Globus pallidus (tissue), 1 donor: Measurements from ENCODE around the gene KRTAP10-2.
"Not testable (repeated sequence)": the region's sequence is repeated elsewhere in the genome, so short reads cannot be mapped to it uniquely, and the experiment has no call there.

ENCODE experiments used
- DNase-seq: peaks from one replicate; pipeline ENCODE4 v3.0.0-alpha.2; 2015; ENCODE audit warnings: low spot score

KRTAP10-2 gene

GRCh38 chr21:44512496-44513388, 38.6 kb downstream of the KRTAP10-2 start:
- no peak for DNase-seq

DNA sequence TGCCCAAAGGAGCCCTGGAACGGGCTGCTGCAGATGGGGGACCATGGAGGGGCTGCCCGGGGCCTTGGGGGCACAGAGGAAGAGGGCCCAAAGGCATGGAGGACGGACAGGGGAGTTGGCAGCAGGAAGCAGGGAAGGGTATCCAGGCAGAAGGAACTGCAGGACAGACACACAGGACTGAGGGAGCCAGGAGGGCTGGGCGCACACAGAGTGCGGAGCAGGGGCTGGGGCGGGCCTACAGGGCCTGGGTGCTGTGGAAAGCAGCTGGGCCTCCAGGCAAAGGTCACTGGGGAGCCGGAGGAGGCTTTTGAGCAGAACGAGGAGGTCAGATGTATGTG, 39.4 kb downstream of the KRTAP10-2 start:
- DNase-seq, result no peak

DNA sequence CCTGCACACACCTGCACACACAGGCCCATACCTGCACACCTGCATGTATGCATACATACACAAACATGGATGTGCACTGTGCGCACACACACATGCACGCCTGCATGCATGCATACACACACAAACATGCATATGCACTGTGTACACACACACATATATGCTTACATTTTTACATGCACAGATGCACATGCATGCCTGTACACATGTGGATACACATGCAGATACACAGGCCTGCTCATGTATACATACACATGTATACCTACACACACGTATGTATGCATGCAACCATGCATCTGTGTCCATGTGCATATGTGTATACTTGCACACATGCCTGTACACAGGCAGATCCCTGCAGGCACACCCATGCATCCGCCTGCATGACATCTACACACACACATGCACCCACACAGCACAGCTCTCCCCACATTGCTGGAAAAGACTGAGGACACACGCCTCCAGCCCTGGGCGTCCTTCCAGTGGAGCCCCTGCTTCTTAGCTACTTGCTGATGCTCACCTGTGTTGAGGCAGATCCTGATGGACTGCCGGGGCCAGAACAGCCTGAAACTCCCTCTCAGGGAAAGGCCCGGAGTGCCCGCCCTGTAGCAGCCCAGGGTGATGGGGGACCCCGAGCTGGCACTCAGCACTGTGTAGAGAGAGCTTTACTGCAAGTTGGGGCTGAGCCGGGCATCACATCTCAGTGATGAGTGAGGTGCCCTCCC, 39.9 kb downstream of the KRTAP10-2 start:
- DNase-seq, result no peak

DNA sequence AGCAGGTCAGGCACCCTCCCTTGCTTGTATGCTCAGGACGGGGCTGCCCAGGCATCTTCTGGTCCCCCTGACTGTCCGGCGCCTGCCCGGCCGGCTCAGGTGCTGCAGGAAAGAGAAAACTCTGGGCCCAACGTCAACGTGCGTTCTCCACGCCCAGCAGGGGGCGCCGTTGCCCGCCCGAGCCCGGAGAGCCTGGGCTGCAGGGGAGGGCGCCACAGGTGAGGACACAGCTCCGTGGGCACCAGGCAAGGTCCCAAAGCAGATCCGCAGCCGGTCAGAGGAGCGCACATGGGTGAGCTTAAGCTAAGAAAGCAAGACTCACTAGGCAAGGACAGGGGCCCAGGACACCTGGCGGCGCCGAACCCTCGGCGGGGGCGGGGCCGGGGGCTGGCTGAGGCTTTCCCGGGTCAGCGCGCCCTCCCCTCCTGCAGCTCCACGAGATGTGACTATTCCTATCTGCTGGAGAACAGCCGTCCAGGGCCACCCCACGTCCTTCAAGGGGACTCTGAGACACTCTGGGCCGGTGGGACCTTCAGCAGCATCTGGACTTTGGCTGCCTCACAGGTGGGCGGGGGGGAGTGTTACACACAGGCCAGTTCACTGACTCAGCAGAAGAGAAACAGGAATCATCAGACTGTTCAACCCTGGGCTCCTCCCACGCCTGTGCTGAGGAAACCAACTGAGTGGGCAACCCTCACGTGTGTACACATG, 40.6 kb downstream of the KRTAP10-2 start:
- no peak for DNase-seq

DNA sequence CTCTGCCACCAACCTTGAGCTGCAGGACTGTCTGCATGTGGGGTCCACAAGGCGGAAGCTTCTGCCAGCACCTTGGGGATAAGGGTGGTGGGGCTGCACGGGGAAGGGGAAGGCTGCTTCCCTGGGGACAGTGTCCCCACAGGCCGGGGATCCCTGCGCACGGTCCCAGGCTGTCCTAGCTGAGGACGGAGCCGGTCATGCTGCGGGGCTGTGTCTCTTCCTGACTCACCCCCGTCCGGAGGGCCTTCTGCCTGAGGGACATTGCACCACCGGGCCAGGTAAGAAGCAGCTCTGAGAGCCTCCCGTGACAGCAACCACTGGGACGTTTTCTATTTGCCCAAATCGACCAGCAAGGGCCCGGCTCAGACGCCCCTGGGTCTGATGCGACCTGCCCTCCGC, 41.2 kb downstream of the KRTAP10-2 start:
- DNase-seq, result no peak

- no peak for DNase-seq
Observed at GRCh38 chr21:44509539-44509938, 41.8 kb downstream of the KRTAP10-2 start.

- DNase-seq, result no peak
Observed at GRCh38 chr21:44508711-44509445, 42.4 kb downstream of the KRTAP10-2 start.

GRCh38 chr21:44508426-44508710, 42.9 kb downstream of the KRTAP10-2 start:
- no peak for DNase-seq

DNA sequence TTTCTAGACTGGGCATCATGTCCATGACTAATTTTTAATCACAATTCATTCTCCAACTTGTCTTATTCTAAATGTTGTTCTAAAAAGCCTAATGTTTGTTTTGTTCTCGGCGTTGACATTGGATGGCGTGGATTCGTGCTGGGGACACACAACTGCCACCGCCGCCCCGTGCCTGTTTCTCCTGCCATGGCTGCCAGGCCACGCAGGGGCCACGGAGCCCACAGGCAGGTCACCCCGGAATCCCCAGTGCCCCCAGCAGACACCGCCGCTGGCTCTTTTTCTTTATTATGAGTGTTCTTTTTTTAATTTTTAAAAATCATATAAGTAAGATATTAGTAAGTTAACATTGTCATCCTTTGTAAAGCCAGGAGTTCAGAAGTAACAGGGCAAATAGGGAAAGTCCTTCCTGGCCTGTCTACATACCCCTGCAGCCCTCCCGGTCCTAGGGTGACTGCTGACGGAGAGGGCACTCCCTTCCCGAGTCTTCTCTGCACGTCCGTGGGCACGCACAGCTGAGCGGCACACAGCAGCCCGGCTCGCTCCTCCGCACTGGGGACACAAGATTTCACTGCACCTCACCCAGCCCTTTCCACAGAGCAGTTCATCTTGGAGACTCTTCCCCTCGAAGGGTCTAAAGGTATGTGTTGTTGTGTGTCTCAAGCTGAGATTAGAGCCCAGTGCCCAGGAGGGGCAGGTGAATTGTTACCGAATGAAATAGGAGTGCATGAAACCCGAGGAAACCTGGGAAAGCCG, 43.5 kb downstream of the KRTAP10-2 start:
- DNase-seq, result no peak

DNA sequence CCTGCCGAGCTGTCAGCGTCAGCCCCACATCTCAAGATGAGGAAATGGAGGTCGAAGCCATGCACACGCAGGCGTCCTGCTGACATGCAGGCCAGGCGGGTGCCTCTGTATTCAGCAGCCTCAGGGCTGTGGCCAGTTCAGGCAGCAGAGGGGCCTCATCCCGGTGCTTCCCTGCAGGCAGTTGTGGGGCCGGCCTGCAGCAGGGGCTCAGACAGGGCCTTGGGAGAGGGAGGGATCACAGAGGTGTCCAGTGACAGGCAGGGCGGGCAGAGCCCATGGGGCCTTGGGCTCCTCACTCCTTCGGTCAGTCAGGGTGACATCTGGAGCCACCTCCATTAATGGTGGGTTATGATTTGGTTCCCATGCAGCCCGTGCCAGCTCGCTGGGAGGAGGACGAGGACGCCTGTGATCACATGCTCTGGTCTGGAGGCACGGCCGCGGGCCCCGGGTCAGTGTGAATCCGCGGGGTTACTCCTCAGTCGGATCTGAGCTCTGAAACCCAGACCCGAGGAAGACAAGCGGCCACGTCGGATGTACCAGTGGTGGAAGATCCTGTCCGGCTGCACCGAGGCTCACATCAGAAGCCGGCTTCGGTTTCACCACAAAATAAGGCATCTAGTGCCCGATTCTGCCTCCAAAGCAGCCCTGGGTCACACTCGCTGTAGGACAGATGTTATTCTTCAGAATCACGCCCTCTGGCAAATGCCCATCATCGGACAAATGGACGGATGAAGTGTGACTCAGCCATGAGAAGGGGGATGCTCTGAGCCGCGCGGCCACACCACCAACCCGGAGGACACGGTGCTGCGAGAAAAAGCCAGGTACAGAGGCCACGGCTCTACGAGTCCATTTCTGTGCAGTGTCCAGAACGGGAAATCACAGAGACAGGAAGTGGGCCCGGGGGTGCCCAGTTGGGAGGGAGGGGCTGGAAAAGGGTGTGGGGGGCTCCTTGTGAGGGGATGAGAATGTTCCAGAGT, 44.7 kb downstream of the KRTAP10-2 start:
- no peak for DNase-seq

- no peak for DNase-seq
Observed at GRCh38 chr21:44505673-44506278, 45.5 kb downstream of the KRTAP10-2 start.

DNA sequence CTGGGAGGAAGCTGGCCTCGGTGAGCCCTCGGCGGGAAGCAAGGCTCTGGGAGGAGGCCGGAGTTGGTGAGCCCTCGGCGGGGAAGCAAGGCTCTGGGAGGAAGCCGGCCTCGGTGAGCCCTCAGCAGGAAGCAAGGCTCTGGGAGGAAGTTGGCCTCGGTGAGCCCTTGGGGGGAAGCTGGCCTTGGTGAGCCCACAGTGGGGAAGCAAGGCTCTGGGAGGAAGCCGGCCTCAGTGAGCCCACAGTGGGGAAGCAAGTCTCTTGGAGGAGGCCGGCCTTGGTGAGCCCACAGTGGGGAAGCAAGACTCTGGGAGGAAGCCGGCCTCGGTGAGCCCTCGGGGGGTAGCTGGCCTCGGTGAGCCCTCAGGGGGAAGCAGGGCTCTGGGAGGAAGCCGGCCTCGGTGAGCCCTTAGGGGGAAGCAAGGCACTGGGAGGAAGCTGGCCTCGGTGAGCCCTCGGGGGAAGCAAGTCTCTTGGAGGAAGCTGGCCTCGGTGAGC, 47.4 kb downstream of the KRTAP10-2 start:
- no peak for DNase-seq

DNA sequence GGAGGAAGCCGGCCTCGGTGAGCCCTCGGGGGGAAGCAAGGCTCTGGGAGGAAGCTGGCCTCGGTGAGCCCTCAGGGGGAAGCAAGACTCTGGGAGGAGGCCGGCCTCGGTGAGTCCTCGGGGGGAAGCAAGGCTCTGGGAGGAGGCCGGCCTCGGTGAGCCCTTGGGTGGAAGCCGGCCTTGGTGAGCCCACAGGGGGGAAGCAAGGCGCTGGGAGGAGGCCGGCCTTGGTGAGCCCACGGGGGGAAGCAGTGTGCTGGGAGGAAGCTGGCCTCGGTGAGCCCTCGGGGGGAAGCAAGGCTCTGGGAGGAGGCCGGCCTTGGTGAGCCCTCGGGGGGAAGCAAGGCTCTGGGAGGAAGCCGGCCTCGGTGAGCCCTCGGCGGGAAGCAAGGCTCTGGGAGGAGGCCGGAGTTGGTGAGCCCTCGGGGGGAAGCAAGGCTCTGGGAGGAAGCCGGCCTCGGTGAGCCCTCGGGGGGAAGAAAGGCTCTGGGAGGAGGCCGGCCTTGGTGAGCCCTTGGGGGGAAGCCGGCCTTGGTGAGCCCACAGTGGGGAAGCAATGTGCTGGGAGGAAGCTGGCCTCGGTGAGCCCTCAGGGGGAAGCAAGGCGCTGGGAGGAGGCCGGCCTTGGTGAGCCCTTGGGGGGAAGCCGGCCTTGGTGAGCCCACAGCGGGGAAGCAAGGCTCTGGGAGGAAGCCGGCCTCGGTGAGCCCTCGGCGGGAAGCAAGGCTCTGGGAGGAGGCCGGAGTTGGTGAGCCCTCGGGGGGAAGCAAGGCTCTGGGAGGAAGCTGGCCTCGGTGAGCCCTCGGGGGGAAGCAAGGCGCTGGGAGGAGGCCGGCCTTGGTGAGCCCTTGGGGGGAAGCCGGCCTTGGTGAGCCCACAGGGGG, 48.1 kb downstream of the KRTAP10-2 start:
- not testable (repeated sequence) for DNase-seq

DNA sequence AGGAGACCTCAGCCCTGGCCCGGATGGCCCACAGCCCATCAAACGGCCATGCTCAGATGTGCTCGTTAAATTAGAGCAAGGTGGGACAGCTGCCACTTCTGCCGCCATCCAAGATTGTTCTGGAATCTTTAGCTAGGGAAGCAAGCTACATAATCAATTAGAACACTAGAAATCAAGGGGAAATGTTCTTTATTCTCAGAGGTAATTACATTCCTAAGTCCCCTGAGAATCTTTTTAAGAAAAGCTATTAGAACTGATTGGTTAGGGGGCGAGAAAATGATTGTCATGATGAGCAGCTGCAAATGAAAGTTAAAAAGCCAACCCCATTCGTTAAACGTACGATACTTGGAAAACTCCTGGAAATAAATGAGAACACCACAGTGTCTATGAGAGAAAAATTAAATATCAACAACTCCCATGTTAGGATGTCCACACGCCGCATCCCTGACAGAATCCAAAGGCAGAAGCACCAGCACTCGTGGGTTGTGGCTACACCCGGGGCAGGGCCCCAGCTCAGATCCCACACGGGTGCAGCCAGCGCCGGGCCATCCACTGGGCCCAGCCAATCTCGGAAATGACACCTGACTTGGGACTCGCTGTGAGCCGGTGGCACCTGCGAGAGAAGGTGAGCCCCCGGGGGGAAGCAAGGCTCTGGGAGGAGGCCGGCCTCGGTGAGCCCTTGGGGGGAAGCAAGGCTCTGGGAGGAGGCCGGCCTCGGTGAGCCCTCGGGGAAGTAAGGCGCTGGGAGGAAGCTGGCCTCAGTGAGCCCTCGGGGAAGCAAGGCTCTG, 48.9 kb downstream of the KRTAP10-2 start:
- no peak for DNase-seq
